Stimulated activated naive B cell treated with anti-CD40 and anti-IgM and Interleukin-4, amounts not matched to agents 10 μg/mL and 1 μg/mL and 100 μg/mL, for 72 hours (primary cell): ENCODE data around the gene CYSRT1.

Experiments used
- ATAC-seq, 2 donors: fragments of 150-1000 bp; cut with Tn5 transposase; replicated peaks; 2 replicates each; pipeline ENCODE4 v1.10.0; 2021; ENCODE audit warnings: moderate library complexity in 1 of 2
- DNase-seq: peaks from one replicate; pipeline ENCODE4 v3.0.0; 2021
- H3K27ac Mint-ChIP-seq: one replicate; pipeline ENCODE4 v1.8.0; 2022; ENCODE audit warnings: mild to moderate bottlenecking, mixed read lengths
- H3K27me3 Mint-ChIP-seq, 2 donors: one replicate each; pipeline ENCODE4 v1.8.0; 2022; ENCODE audit warnings: mixed read lengths in 2 of 2
- H3K36me3 Mint-ChIP-seq, 2 donors: one replicate each; pipeline ENCODE4 v1.8.0; 2022; ENCODE audit warnings: mixed read lengths in 2 of 2, mild to moderate bottlenecking in 1 of 2
- H3K4me1 Mint-ChIP-seq, 2 donors: one replicate each; pipeline ENCODE4 v1.8.0; 2022; ENCODE audit warnings: mixed read lengths in 2 of 2, mild to moderate bottlenecking in 1 of 2
- H3K4me3 Mint-ChIP-seq, 2 donors: one replicate each; pipeline ENCODE4 v1.8.0; 2022; ENCODE audit warnings: mild to moderate bottlenecking in 2 of 2, mixed read lengths in 2 of 2, moderate library complexity in 1 of 2
- H3K9me3 Mint-ChIP-seq, 2 donors: one replicate each; pipeline ENCODE4 v1.8.0; 2022; ENCODE audit warnings: mixed read lengths in 2 of 2, mild to moderate bottlenecking in 1 of 2

Gene CYSRT1

GRCh38 chr9:137213160-137214060 lies 11.6 kb upstream of the CYSRT1 start:
- no peak for ATAC-seq
- peaks cover 22 to 31% of the 10 kb centered on the region in 2 donors for H3K36me3 Mint-ChIP-seq
- H3K27ac Mint-ChIP-seq: no peak overlapping the region
- H3K4me1 Mint-ChIP-seq: peaks cover 7 to 11% of the 10 kb centered on the region in 2 donors
- H3K9me3 Mint-ChIP-seq: no peaks in the 10 kb centered on the region
- no peak for DNase-seq
- no peak overlapping the region for H3K4me3 Mint-ChIP-seq
- no peaks in the 10 kb centered on the region for H3K27me3 Mint-ChIP-seq

- peaks cover 17 to 28% of the 10 kb centered on the region in 2 donors for H3K36me3 Mint-ChIP-seq
- H3K27ac Mint-ChIP-seq: no peak overlapping the region
- ATAC-seq: no peak
- peaks cover 5 to 6% of the 10 kb centered on the region in 2 donors for H3K4me1 Mint-ChIP-seq
- no peak for DNase-seq
- H3K4me3 Mint-ChIP-seq: no peak overlapping the region
- no peaks in the 10 kb centered on the region for H3K9me3 Mint-ChIP-seq
- no peaks in the 10 kb centered on the region for H3K27me3 Mint-ChIP-seq
Measured at GRCh38 chr9:137214620-137215019, 10.4 kb upstream of the CYSRT1 start.

- Mint-ChIP-seq H3K36me3 (peaks cover 15 to 28% of the 10 kb centered on the region in 2 donors), H3K27me3 (no peaks in the 10 kb centered on the region), H3K9me3 (no peaks in the 10 kb centered on the region), H3K4me1 (peaks cover 5 to 6% of the 10 kb centered on the region in 2 donors), H3K27ac (no peak overlapping the region), H3K4me3 (no peak overlapping the region)
- no peak for ATAC-seq
- DNase-seq: no peak
Measured at GRCh38 chr9:137215196-137215986, 9.6 kb upstream of the CYSRT1 start.

DNA sequence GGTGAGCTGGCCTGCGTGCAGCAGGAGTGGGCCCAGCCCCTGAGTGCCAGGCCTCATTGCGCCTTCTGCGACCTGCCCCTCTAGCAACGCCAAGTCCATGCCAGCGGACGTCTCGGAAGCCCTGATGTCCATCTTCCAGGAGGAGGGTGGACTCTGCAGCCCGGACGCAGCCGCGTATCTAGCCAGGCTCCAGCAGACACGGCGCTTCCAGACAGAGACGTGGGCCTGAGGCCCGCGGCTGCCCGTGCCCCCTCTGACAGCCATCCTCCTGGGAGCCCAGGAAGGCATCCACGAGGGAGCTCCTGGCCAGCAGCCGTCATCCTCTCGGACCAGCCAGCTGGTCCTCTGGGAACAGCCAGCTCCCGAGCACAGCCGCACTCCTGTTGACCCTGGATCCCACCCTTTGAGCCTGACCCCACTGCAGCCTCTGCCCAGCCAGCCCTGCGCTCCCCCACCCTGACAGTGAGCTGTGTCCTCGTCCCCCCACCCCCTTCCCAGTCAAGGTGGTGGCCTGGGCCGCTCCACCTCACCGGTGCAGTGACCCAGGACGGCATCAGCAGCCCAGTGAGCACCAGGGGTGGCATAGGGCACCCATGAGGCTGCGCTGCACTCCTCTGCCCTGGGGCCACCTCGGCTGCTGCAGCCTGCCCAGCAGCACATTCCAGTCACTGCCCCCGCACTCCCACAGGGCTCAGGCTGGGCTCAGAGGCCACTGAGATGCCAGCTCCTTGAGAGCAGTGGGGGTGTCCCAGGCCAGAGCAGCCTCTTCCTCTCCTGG lies 8.6 kb upstream of the CYSRT1 start:
- no peaks in the 10 kb centered on the region for H3K27me3 Mint-ChIP-seq
- peaks cover 5% of the 10 kb centered on the region in 2 donors for H3K4me1 Mint-ChIP-seq
- H3K27ac Mint-ChIP-seq: no peak overlapping the region
- DNase-seq (no peak), ATAC-seq (no peak)
- no peaks in the 10 kb centered on the region for H3K9me3 Mint-ChIP-seq
- H3K4me3 Mint-ChIP-seq: no peak overlapping the region
- peaks cover 10 to 19% of the 10 kb centered on the region in 2 donors for H3K36me3 Mint-ChIP-seq

GRCh38 chr9:137217276-137218211 lies 7.4 kb upstream of the CYSRT1 start:
- peaks cover 10 to 19% of the 10 kb centered on the region in 2 donors for H3K36me3 Mint-ChIP-seq
- no peaks in the 10 kb centered on the region for H3K9me3 Mint-ChIP-seq
- no peaks in the 10 kb centered on the region for H3K27me3 Mint-ChIP-seq
- ATAC-seq: no peak
- peaks cover 5% of the 10 kb centered on the region in 2 donors for H3K4me1 Mint-ChIP-seq
- H3K4me3 Mint-ChIP-seq: no peak overlapping the region
- no peak for DNase-seq
- H3K27ac Mint-ChIP-seq: peak overlapping the region; percentile 34

- ATAC-seq: no peak
- H3K36me3 Mint-ChIP-seq: peaks cover 10 to 15% of the 10 kb centered on the region in 2 donors
- H3K4me1 Mint-ChIP-seq: peaks cover 9 to 11% of the 10 kb centered on the region in 2 donors
- H3K9me3 Mint-ChIP-seq: no peaks in the 10 kb centered on the region
- H3K27ac Mint-ChIP-seq: no peak overlapping the region
- no peak for DNase-seq
- peak overlapping the region in 1 of 2 donors; percentile 30 for H3K4me3 Mint-ChIP-seq
- no peaks in the 10 kb centered on the region for H3K27me3 Mint-ChIP-seq
Measured at GRCh38 chr9:137218212-137218753, 6.7 kb upstream of the CYSRT1 start.

DNA sequence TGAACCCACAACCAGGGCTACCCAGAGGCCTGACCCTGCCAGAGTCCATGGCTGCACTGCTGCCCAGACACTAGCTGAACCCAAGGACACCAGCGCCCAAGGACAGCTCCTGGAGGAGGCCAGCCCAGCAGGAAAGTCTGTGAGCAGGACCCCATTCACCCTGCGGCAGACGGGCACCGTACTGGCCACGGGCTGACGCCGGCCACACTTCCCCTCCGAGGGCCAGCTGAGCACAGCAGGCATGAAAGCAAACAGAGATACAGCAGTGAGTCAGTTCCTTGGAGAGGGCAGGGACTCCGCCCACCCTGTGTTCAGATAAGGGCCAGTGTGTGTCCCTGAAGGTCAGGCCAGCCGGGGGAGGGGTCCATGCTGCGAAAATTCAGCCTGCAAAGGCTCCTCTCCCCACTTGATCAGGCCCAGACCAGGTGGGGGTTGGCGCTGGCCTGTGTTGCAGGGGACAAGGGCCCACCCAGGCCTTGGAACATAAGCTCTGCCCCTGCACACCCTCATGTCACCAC lies 6.2 kb upstream of the CYSRT1 start:
- peak overlapping the region in 1 of 2 donors; percentile 30 for H3K4me3 Mint-ChIP-seq
- H3K27ac Mint-ChIP-seq: no peak overlapping the region
- no peaks in the 10 kb centered on the region for H3K9me3 Mint-ChIP-seq
- peaks cover 10 to 15% of the 10 kb centered on the region in 2 donors for H3K36me3 Mint-ChIP-seq
- no peak for DNase-seq
- H3K27me3 Mint-ChIP-seq: no peaks in the 10 kb centered on the region
- no peak for ATAC-seq
- H3K4me1 Mint-ChIP-seq: peaks cover 9 to 12% of the 10 kb centered on the region in 2 donors

DNA sequence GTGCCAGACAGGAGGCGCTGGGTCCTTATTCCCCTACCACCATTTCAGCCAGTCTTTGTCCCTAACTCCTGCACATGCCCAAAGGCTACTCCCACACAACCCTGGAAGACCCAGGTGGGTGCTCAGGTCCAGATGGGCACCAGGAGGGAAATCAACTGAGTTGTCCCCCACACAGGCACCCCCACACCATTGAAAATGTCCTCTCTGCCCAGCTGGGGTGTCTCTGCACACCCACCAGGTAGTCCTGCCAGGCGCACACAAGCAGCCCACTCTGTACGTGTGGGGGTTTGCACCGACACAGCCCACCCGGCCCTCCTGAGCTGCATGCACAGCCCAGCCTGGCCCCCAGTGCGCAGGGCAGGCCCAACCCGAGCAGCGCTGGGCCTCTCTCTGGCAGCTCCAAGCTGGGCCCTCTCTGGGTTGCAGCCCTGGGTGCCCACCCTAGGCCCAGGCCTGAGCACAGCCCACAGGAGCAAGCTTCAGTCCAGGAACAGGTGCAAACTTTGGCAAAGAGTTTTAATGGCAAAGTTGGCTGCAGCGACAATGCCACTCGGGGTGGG lies 5.1 kb upstream of the CYSRT1 start:
- no peak for DNase-seq
- H3K4me3 Mint-ChIP-seq: peak overlapping the region; percentile 5 to 37
- no peaks in the 10 kb centered on the region for H3K9me3 Mint-ChIP-seq
- peaks cover 9 to 19% of the 10 kb centered on the region in 2 donors for H3K4me1 Mint-ChIP-seq
- peak overlapping the region; percentile 57 for H3K27ac Mint-ChIP-seq
- ATAC-seq: no peak
- no peaks in the 10 kb centered on the region for H3K27me3 Mint-ChIP-seq
- peaks cover 8 to 11% of the 10 kb centered on the region in 2 donors for H3K36me3 Mint-ChIP-seq

DNA sequence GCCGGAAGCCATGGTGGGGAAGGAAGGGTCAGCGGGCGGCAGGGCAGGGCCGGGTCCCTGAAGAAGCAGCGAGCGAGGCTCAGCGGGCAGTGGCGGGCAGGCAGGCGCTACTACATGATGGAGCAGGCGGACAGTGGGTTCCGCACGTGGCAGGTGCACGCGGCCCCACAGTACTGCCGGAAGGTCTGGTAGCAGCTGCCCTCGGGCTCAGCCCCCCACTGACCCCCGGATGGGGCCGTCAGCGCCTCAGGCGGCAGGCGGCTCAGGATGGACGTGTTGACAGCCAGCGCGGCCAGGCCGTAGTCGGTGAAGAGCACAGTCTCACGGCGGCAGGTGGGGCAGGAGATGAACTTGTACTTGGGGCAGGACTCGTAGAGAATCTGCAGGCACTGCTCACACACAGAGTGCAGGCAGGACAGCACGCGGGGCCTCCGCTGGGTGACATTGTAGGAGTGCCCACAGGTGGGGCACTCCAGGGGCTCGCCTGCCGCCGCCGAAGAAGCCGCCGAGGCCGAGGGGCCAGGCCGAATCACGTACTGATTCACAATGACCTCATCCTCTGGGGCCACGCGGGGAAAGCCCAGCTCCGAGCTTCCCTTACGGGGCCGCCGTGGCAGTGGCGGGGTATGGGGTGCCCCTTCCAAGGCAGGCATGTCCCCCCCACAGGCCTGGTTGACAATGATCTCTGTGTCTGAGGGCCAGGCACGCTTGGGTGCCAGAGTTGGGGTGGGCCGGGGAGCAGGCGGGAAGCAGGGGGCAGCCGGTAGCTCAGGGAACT lies 4.5 kb upstream of the CYSRT1 start:
- peaks cover 12 to 25% of the 10 kb centered on the region in 2 donors for H3K4me1 Mint-ChIP-seq
- peaks cover 5 to 6% of the 10 kb centered on the region in 2 donors for H3K36me3 Mint-ChIP-seq
- H3K27me3 Mint-ChIP-seq: no peaks in the 10 kb centered on the region
- H3K4me3 Mint-ChIP-seq: peak overlapping the region; percentile 48 to 73
- DNase-seq: no peak
- no peaks in the 10 kb centered on the region for H3K9me3 Mint-ChIP-seq
- ATAC-seq: no peak
- peak overlapping the region; percentile 62 for H3K27ac Mint-ChIP-seq

GRCh38 chr9:137221095-137221505 lies 3.9 kb upstream of the CYSRT1 start:
- peaks cover 0 to 5% of the 10 kb centered on the region in 2 donors for H3K36me3 Mint-ChIP-seq
- H3K4me3 Mint-ChIP-seq: peak overlapping the region; percentile 48 to 73
- no peaks in the 10 kb centered on the region for H3K27me3 Mint-ChIP-seq
- peak overlapping the region; percentile 62 for H3K27ac Mint-ChIP-seq
- H3K9me3 Mint-ChIP-seq: no peaks in the 10 kb centered on the region
- ATAC-seq (no peak), DNase-seq (no peak)
- peaks cover 10 to 27% of the 10 kb centered on the region in 2 donors for H3K4me1 Mint-ChIP-seq

DNA sequence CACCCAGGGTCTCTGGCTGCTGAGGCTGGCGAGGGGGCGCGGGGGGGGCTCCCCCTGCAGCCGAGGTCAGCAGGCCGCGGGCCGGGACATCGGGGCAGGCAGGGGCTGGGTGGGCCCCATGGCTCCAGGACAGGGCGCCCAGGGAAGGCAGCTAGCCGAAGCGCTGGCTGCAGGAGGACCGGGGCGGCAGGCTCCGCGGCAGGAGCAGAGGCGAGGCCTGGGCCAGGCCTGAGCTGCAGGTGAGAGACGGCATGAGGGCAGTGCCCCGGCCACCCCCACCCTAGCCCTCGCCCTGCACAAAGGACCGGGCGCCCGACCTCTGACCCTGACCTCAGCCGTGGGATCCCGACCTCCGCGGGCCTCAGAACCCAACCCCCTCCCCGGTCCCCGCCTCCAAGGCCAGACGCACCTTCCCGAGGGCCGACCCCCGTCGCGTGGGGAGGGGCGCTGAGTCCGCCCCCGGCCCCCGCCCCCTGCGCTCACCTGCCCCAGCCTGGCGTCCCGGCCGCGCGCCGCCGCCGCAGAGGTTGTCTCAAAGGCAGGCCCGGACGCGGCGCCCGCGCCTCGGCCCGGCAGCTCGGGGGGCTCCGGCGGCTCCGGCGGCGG lies 3.4 kb upstream of the CYSRT1 start:
- H3K4me3 Mint-ChIP-seq: peak overlapping the region in 1 of 2 donors; percentile 22
- peaks cover 10 to 27% of the 10 kb centered on the region in 2 donors for H3K4me1 Mint-ChIP-seq
- no peak for ATAC-seq
- H3K36me3 Mint-ChIP-seq: peaks cover 0 to 5% of the 10 kb centered on the region in 2 donors
- no peak for DNase-seq
- H3K27ac Mint-ChIP-seq: no peak overlapping the region
- H3K27me3 Mint-ChIP-seq: peaks cover 0 to 4% of the 10 kb centered on the region in 2 donors
- no peaks in the 10 kb centered on the region for H3K9me3 Mint-ChIP-seq
